Activated CD8-positive, alpha-beta memory T cell treated with anti-CD3 and anti-CD28 coated beads, Interleukin-2, amount 50 U/mL, for 48 hours (primary cell): ENCODE measurements around the gene SKAP1.
"Not testable (repeated sequence)": the region's sequence is repeated elsewhere in the genome, so short reads cannot be mapped to it uniquely, and the experiment has no call there.

Experiments
- DNase-seq: peaks from one replicate; pipeline ENCODE4 v3.0.0-alpha.2; 2020

The SKAP1 gene

DNA sequence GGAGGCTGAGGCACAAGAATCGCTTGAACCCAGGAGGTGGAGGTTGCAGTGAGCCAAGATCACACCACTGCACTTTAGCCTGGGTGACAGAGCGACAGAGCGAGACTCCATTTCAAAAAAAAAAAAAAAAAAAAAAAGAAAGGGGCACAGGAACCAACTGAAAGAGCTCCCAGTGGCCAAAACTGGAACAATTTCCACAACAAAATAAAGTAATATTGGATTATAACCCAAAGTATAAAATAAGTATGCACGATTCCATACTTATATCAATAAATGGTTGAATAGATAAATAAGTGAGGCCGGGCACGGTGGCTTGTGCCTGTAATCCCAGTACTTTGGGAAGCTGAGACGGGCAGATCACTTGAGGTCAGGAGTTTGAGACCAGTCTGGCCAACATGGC, 19.2 kb downstream of the SKAP1 start:
- DNase-seq: not testable (repeated sequence)

DNA sequence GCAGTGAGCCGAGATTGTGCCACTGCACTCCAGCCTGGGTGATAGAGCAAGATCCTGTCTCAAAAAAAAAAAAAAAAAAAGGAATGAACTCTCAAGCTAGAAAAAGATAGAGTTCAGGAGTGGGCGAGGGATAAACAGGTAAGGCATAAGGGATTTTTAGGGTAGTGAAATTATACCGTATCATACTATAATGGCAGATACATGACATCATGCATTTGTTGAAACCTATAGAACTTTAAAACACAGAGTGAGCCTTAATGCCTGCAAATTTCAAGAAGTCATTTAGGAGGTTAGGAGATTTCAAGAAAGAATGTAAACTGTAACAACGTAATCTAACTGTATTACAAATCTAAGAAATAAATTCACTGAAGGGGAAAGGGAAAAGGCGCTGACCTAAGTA, 20.4 kb downstream of the SKAP1 start:
- no peak for DNase-seq

DNA sequence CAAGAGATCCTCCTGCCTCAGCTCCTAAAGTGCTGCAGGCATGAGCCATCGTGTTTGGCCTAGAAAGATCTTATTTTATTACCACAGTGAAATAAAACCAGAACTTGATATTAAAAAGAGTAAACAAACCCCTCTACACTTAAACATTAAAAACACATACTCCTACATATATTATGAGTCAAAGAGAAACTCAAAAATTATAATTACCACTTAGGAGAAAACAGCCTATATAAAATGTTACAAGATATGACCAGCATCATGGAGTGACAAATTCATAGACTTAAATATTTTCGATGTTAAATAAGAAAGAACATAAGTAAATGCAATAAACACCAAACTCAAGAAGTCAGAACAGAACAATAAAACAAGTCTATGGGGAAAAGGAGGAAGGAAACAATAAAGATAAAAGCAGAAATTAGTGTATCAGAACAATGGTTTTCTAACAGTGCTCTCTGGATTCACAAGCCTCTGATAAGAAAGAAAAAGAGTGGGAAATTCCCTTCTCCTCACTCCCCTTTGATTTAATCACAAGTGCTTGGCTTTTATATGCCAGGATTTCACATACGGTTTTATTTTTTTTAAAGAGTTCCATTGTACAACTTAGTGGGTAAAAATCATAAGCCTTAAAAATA, 23.0 kb downstream of the SKAP1 start:
- no peak for DNase-seq

DNA sequence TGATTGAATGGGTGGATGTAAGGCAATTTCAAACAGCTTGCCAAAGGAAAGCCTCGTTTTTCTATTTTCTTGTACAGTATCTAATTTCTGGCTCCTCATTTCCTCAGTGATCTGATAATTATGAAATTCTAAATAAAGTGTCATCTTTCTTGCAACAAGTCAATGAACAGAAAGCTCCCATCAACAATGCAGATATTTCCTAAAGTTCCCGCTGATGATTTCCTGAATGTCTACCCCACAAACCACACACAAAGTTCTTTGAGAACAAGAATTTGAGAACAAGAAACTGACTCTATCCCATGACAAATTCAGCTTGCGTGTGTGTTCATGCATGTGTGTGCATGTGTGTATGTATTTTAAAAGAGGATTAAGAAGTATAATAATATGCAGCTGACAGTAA, 35.2 kb downstream of the SKAP1 start:
- no peak for DNase-seq

DNA sequence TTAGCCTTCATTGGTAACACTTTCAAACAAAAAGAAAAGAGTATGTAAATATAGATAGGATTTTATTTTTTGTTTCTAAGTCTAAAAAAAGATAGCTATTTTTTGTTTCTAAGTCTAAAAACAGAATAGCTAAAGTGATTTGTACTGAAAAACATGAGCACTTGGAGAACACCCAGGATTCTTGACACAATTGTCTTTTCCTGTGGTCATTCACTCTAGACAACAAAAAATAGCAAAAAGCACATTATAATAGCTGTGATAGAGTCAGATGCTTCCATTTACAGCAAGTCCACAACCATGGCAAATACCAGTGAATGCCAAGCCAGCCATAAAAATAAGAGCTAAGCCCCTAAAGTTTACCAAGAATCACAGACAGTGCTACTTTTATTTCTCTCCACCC, 36.7 kb downstream of the SKAP1 start:
- no peak for DNase-seq

DNA sequence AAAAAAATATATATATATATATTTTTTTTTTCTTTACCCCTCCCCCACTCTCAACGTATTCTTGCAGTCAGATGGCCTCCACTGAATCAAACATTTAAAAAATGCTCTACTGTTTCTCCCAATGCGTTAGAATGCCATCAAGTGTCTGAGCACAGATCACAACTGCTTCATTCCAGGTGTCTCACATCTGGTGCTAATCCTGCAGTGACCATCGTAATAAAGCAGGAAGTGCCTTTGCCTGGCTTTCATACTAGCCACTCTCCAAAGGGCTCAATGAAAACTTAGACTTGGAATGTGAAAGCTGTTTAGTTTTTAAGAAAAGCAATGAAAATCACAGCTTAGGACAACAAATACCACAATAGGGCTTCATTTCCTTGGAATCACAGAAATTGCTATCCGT, 37.2 kb downstream of the SKAP1 start:
- no peak for DNase-seq

DNA sequence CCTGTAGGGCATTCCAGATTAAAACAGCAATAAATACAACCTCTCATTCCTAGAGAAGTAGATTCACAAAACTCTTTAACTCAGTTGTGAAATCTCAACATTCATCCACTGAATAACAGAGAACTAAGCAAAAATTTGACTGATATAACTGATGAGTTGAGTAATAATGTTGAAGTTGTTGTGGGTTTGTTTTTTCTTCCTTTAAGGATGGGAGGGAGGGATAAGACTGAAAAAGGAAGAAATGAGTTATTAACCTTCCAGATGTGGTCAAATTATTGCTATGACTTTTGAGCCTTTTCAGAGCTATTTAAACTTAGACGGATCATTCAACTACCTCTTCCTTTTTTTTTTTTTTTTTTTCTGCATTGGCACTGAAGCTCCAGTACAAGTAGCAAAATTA, 38.6 kb downstream of the SKAP1 start:
- DNase-seq: no peak

DNA sequence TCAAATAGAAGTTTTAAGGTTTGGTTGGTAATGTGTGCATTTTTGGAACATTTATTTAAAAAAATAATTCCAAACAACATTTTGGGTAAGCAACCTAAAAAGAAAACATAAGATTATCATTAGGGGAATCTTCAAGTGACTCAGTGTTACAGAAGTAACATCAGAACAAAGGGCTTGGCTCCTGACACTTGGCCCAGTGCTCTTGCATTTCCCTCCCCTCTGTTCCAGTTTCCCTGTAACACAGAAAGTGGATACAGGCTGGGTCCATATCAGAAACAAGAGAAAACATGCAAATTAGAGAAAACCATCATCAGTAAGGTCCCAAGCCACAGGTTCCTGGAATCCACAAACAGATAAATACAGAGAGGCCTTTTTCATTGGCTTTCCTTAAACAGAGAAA, 40.1 kb downstream of the SKAP1 start:
- no peak for DNase-seq

DNA sequence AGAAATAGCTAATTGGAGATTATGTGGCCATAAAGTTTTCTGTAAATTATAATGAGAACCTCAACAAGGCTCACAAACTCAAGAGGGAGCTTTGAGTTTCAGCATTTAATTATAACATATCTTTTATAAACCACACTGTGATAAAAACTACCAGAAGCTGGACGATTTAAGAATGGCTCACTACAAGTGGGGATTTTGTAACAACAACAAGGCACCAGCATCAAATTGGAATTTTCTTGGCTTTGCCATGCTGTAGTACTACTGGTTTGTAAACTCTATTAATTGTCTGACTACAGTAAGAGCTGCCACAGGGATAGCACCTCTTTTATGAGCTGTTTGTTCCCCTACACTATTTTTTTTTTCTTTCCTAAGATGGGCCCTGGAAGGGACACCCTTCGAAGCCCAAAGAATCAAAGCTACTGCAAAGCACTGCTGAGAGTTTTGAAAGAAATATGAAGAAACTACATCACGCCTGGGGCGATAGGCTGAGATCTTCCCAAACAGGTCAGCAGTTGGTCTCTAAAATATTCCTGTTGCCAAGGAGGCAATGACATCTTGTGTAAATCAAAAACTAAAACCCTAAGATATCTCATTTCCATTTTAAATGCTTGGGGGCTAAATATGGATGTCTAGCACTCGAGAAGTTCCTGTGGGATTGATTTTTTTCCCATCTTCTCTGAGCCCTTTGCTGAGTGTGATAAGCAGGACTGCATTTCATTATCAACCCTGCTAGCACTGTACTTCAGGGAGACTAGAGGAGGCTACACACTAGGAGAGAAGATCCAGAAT, 40.9 kb downstream of the SKAP1 start:
- no peak for DNase-seq

DNA sequence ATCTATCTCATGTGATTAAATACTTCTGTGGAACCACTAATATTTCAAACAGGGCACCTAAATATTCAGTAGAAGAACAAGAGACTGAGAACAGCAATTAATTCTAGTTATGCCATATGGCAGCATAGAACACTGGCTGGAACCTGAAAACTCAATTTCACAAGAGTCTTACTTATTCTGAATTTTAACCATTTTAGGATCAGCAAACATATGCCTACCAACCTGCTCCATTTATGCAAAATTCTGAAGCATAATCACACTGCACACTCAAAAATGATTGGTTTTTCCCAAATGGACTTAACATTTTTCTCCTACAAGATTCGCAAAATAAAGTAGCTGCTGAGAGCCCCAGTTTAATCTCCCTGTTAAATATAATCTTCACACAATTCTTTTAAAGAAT, 43.2 kb downstream of the SKAP1 start:
- DNase-seq: no peak

DNA sequence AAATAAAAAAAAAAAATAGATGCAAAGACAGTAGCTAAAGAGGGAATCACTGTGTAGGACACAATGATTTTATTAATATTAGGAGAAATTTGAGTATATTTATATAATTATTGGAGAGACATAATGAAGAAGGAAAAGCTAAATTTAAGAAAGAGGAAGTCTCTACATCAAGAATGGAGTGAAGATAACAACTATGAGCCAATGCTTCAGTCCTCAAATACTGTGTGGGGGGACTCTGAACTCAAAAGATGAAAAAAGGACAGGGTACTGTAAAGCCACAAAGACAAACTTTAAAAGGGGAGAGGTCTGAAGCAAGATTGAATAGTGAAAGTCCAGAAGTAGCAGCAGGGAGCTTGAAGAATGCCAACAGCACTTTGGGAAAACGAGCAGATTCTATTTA, 44.7 kb downstream of the SKAP1 start:
- no peak for DNase-seq

DNA sequence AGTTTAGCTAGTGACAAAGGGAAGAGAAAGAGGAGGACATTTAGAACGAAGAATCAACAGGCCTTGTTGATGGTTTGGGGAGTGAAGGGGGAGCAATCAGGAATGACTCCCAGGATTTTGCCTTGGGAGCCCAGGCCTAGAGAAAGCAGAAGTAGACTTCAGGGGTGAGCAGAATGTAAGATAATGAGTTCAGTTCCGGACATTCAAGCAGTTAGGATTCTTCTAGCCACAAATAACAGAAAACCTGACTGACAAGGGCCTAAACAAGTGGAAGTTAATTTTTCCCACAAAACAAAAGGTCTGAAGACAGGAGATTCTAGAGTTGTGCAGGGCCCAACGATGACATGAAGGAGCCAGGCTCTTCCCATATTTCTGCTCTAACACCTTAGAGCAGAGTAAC, 45.9 kb downstream of the SKAP1 start:
- no peak for DNase-seq

DNA sequence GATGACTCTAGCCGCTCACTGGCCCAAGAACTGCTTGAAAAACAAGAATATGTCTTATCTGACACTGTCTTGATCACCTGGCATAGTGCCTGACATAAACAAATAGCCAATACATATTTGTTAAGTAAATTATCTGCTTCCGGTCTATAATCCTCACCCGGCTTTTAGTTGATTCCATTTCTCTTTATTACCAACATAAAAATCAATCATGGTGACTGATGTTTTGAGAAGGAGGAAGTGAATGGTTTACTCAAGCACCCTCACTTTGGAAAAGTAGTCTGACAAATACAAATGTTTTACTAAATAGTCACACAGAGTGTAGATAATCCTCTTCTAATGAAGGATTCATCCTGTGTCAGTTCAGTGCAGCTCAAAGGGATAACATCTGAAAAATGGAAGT, 47.0 kb downstream of the SKAP1 start:
- DNase-seq: no peak

DNA sequence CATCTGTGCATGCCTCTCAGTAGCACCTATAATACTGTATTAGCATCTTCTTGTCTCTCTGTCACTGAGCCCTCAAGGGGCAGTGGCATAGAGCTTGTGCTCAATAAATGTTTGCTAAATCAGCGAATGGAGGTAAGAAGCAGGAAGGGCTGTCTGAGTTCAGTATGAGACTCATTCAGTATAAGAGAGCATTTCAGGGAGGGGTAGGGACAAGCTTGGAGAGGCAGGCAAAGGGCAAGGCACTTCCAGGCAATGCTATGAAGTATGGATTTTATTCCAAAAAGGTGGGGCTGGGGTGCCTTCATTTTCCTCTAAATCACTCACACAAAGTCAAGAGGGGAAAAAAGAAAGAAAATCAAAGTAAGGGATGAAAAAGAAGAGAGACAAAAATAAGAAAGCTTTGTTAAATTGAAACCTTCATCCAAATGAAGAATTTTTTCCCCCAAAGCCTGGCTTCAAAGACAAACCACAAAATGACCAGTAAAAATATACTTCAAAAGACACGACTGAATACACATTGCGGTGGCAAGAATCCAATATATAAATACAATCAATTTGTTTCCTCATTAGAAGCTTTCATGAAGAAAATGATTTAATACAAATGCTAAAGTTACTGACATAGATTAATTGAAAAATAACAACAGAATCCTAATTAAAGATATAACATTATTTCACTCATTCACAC, 51.2 kb downstream of the SKAP1 start:
- DNase-seq: no peak

DNA sequence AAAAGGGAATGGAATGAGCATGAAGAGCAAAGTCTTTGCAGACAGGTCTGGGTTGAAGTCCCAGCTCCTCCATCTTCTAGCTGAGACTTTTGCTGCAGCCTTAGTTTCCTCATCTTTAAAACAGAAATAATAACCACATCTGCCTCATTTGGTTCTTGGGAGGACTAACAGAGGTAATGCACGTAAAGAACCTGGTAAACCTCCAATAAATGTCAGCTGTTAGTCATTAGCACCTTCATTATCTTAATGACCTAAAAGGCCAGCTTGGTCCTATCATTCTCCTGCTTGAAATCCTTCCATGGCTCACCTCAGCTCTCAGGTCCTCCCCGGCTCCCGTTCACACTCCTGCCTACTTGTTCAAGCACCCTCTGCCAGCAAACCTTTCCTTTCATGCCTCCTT, 51.8 kb downstream of the SKAP1 start:
- DNase-seq: no peak

DNA sequence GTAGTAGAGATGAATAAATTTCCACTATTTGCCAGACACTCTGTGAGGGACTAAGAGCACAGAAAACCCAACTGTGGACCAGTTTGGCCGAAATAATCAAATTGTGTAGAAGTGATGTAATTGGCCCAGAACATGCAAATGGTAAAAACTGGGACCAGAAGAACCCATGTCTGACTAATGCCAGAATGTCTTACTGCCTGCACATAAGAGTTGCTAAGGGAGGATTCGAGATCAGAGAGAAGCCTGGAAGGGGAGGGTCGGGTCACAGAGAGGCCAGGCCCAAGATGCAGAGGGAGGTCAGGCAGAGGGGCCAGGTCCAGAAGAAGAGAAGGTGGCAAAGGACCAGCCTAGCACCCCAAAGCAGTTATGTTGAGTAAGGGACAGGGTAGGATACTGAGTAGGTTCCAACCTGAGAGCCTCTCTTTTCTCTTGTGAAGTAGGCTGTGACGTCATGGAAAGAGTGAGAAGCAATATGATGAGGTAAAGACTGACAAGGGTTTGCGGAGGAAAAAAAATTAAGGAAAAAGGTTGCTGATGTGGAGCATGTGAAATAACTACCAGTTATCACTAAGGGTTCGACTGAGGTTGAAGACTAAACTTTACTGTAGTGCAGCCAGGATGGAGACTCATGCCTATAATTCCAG, 53.2 kb downstream of the SKAP1 start:
- DNase-seq: no peak

DNA sequence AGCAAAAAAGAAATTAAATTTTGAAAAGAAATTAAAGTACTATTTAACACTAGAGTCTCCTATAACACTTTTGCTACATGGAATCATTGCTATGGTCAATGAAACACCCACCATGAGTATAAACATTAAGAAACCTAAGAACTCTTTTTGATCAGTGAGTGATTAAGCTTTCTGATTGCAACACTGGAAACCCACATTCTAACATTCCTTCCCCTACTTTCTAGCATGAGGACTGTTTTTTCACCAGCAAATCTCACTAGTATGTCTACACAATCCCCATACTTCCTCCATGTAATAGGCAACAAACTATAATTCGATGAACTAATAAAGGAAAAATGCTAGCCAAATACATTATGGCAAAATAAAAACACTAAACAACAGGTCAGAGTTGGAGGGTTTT, 54.7 kb downstream of the SKAP1 start:
- no peak for DNase-seq

DNA sequence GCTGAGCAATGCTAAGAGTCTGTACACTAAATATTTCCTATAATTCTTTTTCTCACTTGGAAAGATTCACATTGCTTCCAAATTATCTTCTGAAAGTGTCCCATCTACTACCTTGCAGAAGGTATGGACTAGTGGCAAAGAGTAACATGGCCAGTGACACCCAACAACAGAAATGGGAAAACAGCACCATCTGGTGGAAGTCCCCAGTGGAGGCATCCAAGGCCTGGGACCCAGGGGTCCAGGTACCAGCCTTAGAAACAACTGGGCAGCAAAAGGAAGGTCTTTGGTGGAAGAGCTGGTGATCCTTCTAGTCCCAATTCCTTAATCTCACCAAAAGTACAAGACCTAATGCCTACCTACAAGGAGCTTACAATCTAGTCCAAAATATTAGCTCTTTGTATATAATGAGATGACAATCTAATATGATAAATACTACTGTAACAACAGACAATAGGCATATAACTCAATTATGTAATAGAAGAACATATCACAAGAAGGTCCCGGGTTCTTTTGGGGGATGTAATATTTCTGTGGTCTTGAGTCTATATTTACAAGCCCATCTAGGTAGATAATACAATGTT, 55.3 kb downstream of the SKAP1 start:
- no peak for DNase-seq

DNA sequence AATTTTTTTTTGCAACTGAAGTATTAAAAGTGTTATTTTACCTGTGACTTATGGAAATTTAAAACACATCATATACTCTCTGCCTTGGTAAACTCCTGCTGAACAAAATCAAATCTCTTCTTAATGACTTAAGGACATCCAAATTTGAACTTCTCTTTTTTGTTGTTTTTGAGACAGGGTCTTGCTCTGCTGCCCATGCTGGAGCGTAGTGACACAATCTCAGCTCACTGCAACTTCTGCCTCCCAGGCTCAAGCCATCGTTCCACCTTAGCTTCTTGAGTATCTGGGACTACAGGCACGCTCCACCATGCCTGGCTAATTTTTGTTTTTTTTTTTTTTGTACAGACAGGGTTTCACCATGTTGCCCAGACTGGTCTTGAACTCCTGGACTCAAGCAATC, 56.1 kb downstream of the SKAP1 start:
- DNase-seq: no peak

DNA sequence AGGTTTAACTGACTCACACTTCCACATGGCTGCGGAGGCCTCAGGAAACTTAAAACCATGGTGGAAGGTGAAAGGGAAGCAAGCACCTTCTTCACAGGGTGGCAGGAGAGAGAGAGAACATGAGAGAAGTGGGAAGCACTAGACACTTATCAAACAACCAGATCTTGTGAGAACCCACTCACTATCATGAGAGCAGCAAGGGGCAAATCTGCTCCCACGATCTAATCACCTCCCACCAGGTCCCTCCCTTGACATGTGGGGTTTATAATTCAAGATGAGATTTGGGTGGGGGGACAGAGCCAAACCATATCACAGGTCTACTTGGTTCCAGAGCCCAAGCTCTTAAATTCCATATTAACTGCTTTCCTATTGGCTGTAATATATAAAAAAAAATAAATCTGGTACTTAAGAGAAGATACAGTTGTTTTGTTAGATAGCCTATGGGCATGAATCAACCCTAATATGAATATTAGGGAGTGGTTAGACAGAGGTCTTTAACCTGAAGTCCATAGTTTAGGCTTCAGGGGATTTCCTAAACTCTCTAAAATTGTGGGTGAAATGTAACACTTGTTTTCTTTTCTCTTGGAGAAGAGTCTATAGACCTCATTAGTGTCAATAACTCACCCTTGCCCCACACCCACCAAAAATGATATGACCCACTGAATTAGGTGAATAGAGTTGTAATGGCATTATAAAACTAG, 56.7 kb downstream of the SKAP1 start:
- no peak for DNase-seq

DNA sequence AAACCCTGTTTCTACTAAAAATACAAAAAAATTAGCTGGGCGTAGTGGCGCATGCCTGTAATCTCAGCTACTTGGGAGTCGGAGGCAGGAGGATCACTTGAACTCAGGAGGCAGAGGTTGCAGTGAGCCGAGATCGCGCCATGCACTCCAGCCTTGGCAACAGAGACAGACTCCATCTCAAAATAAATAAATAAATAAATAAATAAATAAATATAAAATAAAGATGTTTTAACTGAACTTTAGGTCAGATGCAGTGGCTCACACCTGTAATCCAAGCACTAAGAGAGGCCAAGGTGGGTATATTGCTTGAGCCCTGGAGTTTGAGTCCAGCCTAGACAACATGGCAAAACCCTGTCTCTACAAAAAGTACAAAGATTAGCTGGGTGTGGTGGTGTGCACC, 61.0 kb downstream of the SKAP1 start:
- not testable (repeated sequence) for DNase-seq

DNA sequence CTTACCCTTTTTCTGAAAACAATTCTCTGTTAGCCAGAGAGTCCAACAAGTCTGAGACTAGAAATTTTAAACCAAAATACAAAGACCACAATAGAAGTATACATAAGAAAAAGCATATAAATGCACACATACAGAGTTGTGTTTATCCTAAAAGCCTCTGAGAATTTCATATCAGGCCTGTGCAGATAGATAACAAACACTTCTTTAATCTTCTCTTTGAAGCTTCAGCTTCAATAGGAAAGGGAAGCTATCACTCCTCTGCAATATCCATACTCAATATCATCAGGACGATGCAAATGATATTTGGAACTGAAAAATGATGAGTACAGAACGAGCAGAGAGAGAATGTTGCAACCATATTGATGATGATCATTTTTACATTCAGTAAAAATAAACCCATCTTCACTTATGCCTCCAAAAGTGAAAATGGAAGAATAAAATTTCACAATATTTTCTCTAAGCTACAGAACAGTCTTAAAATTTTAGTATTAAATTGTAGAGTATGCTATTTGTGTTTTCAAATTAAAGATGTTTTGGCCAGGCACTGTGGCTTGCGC, 61.6 kb downstream of the SKAP1 start:
- no peak for DNase-seq
